ENCODE measurements around the gene NCKAP5.

DNA sequence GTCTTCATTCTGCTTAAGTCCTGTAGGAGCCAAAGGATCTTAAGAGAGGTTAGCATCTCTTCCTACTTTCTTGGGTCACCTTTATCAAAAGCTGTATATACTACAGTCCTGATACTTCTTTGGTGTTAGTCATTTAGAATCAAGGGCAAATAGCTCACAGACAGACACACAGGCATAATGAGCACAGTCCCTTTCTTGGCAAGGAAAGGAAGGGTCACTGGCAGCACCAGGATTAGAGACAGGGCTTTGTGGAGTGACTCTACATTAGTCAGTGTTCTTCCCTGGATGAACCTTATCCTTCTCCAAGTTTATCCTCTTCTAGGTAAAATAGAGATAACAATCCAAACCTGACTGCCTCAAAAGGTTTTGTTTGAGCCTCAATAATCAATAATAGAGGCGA is 40.0 kb upstream of the NCKAP5 start:
- TF ChIP-seq, protein P1, sequence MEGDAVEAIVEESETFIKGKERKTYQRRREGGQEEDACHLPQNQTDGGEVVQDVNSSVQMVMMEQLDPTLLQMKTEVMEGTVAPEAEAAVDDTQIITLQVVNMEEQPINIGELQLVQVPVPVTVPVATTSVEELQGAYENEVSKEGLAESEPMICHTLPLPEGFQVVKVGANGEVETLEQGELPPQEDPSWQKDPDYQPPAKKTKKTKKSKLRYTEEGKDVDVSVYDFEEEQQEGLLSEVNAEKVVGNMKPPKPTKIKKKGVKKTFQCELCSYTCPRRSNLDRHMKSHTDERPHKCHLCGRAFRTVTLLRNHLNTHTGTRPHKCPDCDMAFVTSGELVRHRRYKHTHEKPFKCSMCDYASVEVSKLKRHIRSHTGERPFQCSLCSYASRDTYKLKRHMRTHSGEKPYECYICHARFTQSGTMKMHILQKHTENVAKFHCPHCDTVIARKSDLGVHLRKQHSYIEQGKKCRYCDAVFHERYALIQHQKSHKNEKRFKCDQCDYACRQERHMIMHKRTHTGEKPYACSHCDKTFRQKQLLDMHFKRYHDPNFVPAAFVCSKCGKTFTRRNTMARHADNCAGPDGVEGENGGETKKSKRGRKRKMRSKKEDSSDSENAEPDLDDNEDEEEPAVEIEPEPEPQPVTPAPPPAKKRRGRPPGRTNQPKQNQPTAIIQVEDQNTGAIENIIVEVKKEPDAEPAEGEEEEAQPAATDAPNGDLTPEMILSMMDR (IDR thresholded peaks at IDR 0.05), result no peak
- no peak for TF ChIP-seq POLR2A (IDR thresholded peaks at IDR 0.05)
